Adrenal gland (tissue), 5 donors: ENCODE data around the gene TMPRSS11D.

ENCODE experiments used
- POLR2A ChIP-seq, 2 donors: fragments of 450-650 bp; IDR thresholded peaks; one replicate each; pipeline ENCODE4 v1.6.1; 2017; ENCODE audit warnings: antibody characterized with exemption in 2 of 2, mild to moderate bottlenecking in 2 of 2, moderate library complexity in 1 of 2
- TF ChIP-seq, protein P1 (sequence below), 6 experiments: fragments of 450-650 bp in 4 of 6; fragments of 200-600 bp in 2 of 6; sonication (generic) in 1 of 6; IDR thresholded peaks; 1 replicate in 5 of 6; 2 replicates in 1 of 6; pipeline versions ENCODE4 v1.5.1 to v1.8.0; 2016 to 2021; ENCODE audit warnings: antibody characterized with exemption in 6 of 6, mild to moderate bottlenecking in 2 of 6, moderate library complexity in 1 of 6
- donor health status: DM: no; HTN: no; CAD: no.

DNA sequence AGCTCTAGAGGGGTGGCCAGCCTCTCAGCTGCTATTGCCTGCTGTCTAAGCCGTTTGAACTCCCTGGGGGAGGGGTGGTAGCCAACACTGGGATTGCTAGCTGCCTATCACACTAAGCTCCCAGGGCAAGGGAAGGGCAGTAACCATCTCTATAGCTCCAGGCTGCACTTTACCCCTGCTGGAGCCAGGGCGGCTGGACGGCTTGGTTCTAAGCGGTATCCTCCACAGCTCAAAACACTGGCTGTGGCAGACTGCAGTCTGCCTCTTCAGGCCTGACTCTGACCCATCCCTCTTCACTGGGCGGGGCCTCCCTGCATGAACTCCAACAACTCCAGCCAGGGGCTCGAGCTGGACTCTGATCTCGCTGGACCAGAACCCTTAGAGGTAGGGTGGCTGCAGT is 74.3 kb downstream of the TMPRSS11D start:
- TF ChIP-seq, protein P1, sequence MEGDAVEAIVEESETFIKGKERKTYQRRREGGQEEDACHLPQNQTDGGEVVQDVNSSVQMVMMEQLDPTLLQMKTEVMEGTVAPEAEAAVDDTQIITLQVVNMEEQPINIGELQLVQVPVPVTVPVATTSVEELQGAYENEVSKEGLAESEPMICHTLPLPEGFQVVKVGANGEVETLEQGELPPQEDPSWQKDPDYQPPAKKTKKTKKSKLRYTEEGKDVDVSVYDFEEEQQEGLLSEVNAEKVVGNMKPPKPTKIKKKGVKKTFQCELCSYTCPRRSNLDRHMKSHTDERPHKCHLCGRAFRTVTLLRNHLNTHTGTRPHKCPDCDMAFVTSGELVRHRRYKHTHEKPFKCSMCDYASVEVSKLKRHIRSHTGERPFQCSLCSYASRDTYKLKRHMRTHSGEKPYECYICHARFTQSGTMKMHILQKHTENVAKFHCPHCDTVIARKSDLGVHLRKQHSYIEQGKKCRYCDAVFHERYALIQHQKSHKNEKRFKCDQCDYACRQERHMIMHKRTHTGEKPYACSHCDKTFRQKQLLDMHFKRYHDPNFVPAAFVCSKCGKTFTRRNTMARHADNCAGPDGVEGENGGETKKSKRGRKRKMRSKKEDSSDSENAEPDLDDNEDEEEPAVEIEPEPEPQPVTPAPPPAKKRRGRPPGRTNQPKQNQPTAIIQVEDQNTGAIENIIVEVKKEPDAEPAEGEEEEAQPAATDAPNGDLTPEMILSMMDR (IDR thresholded peaks at IDR 0.05) = no peak
- TF ChIP-seq POLR2A (IDR thresholded peaks at IDR 0.05) = no peak
